H9 (cell line): ENCODE results near the gene ABHD16A. TPM values are rescaled to one million over a fixed set of nuclear protein-coding genes. Genes with fewer than 3 reads are reported as not detected.

Experiments used
- DNase-seq: peaks from one replicate; pipeline ENCODE4 v3.0.0-alpha.2; 2017
- H2AFZ ChIP-seq: one replicate; pipeline ENCODE4 v1.6.1; 2013; ENCODE audit warnings: mild to moderate bottlenecking, low read length, control low read depth, moderate library complexity
- H2AK5ac ChIP-seq: 2 replicates; pipeline ENCODE4 v1.6.1; 2013; ENCODE audit warnings: low read length, control low read depth, mixed read lengths; ENCODE audit not compliant: insufficient read length
- H2BK120ac ChIP-seq: one replicate; pipeline ENCODE4 v1.6.1; 2013; ENCODE audit warnings: low read depth, mild to moderate bottlenecking, low read length, control low read depth, inconsistent platforms; ENCODE audit not compliant: poor library complexity, severe bottlenecking
- H2BK12ac ChIP-seq: 2 replicates; pipeline ENCODE4 v1.6.1; 2013; ENCODE audit warnings: low read length, control low read depth, mixed read lengths, low read depth; ENCODE audit not compliant: insufficient read length
- H2BK15ac ChIP-seq: 2 replicates; pipeline ENCODE4 v1.6.1; 2013; ENCODE audit warnings: low read depth, low read length, control low read depth
- H2BK20ac ChIP-seq: one replicate; pipeline ENCODE4 v1.6.1; 2013; ENCODE audit warnings: low read depth, mild to moderate bottlenecking, low read length, control low read depth, inconsistent platforms; ENCODE audit not compliant: poor library complexity, severe bottlenecking
- H2BK5ac ChIP-seq: 2 replicates; pipeline ENCODE4 v1.6.1; 2013; ENCODE audit warnings: low read length, control low read depth, mixed read lengths; ENCODE audit not compliant: insufficient read length
- H3K14ac ChIP-seq: 2 replicates; pipeline ENCODE4 v1.6.1; 2013; ENCODE audit warnings: low read length, control low read depth; ENCODE audit not compliant: insufficient read depth
- H3K18ac ChIP-seq: 2 replicates; pipeline ENCODE4 v1.6.1; 2013; ENCODE audit warnings: low read depth, mild to moderate bottlenecking, mixed read lengths, low read length, control low read depth; ENCODE audit not compliant: insufficient read length
- H3K23ac ChIP-seq: 2 replicates; pipeline ENCODE4 v1.6.1; 2013; ENCODE audit warnings: low read length, control low read depth, mixed read lengths, low read depth; ENCODE audit not compliant: insufficient read length
- H3K23me2 ChIP-seq: 2 replicates; pipeline ENCODE4 v1.6.1; 2013; ENCODE audit warnings: low read depth, mild to moderate bottlenecking, mixed read lengths, low read length, control low read depth; ENCODE audit not compliant: insufficient read length, poor library complexity, severe bottlenecking
- H3K27ac ChIP-seq: 2 replicates; pipeline ENCODE4 v1.5.1; 2013; ENCODE audit warnings: low read length, control low read depth, mixed read lengths, low read depth; ENCODE audit not compliant: insufficient read length
- H3K27me3 ChIP-seq: 2 replicates; pipeline ENCODE4 v1.6.1; 2013; ENCODE audit warnings: low read length, control low read depth, inconsistent platforms; ENCODE audit not compliant: insufficient read depth
- H3K4ac ChIP-seq: 2 replicates; pipeline ENCODE4 v1.6.1; 2013; ENCODE audit warnings: low read depth, mild to moderate bottlenecking, control low read depth, inconsistent platforms, low read length, moderate library complexity
- H3K4me1 ChIP-seq: 2 replicates; pipeline ENCODE4 v1.6.1; 2013; ENCODE audit warnings: low read length, control low read depth, inconsistent platforms; ENCODE audit not compliant: insufficient read depth
- H3K4me2 ChIP-seq: 2 replicates; pipeline ENCODE4 v1.6.1; 2013; ENCODE audit warnings: low read length, control low read depth, mixed read lengths; ENCODE audit not compliant: insufficient read length, insufficient read depth
- H3K56ac ChIP-seq: 2 replicates; pipeline ENCODE4 v1.6.1; 2013; ENCODE audit warnings: low read depth, mild to moderate bottlenecking, mixed read lengths, low read length, control low read depth; ENCODE audit not compliant: insufficient read length
- H3K79me1 ChIP-seq: 2 replicates; pipeline ENCODE4 v1.6.1; 2013; ENCODE audit warnings: low read depth, mild to moderate bottlenecking, moderate library complexity, low read length, control low read depth, inconsistent platforms; ENCODE audit not compliant: insufficient read depth, poor library complexity, severe bottlenecking
- H3K79me2 ChIP-seq: 2 replicates; pipeline ENCODE4 v1.6.1; 2013; ENCODE audit warnings: low read length, control low read depth, inconsistent platforms; ENCODE audit not compliant: insufficient read depth
- H3K9ac ChIP-seq: 2 replicates; pipeline ENCODE4 v1.6.1; 2013; ENCODE audit warnings: low read length, control low read depth, mixed read lengths; ENCODE audit not compliant: insufficient read length; ENCODE audit errors: extremely low read depth
- H3K9me3 ChIP-seq: one replicate; pipeline ENCODE4 v1.6.1; 2013; ENCODE audit warnings: low read depth, low read length, inconsistent platforms; ENCODE audit not compliant: control insufficient read depth
- H3T11ph ChIP-seq: one replicate; pipeline ENCODE4 v1.6.1; 2013; ENCODE audit warnings: mild to moderate bottlenecking, low read length, control low read depth, inconsistent platforms
- H4K20me1 ChIP-seq: one replicate; pipeline ENCODE4 v1.6.1; 2013; ENCODE audit not compliant: control insufficient read depth, insufficient read length, insufficient read depth
- H4K5ac ChIP-seq: 2 replicates; pipeline ENCODE4 v1.6.1; 2013; ENCODE audit warnings: low read depth, mild to moderate bottlenecking, mixed read lengths, low read length, control low read depth; ENCODE audit not compliant: insufficient read length
- H4K8ac ChIP-seq: replicated peaks from 2 replicates; pipeline ENCODE4 v1.6.1; 2013; ENCODE audit warnings: low read length, control low read depth, mixed read lengths, low read depth; ENCODE audit not compliant: insufficient read length
- H4K91ac ChIP-seq: 2 replicates; pipeline ENCODE4 v1.6.1; 2013; ENCODE audit warnings: low read depth, mild to moderate bottlenecking, moderate library complexity, mixed read lengths, low read length, control low read depth; ENCODE audit not compliant: insufficient read length
- H3K27ac Mint-ChIP-seq, 3 experiments: 2 replicates in 2 of 3; 3 replicates in 1 of 3; pipeline ENCODE4 v1.8.0; 2020 to 2021; ENCODE audit warnings: mixed read lengths in 3 of 3, mild to moderate bottlenecking in 1 of 3, moderate library complexity in 1 of 3
- H3K27me3 Mint-ChIP-seq: 2 replicates; pipeline ENCODE4 v1.8.0; 2021; ENCODE audit warnings: low read depth, mild to moderate bottlenecking, moderate library complexity, mixed read lengths
- H3K36me3 Mint-ChIP-seq, 3 experiments: 2 replicates in 2 of 3; 3 replicates in 1 of 3; pipeline ENCODE4 v1.8.0; 2020 to 2021; ENCODE audit warnings: low read depth in 3 of 3, mixed read lengths in 3 of 3; ENCODE audit not compliant: insufficient read depth in 1 of 3
- H3K4me1 Mint-ChIP-seq, 2 experiments: 2 replicates each; pipeline ENCODE4 v1.8.0; 2020; ENCODE audit warnings: mixed read lengths in 2 of 2
- H3K4me3 Mint-ChIP-seq, 2 experiments: 2 replicates in 1 of 2; 3 replicates in 1 of 2; pipeline ENCODE4 v1.8.0; 2020 to 2021; ENCODE audit warnings: mild to moderate bottlenecking in 2 of 2, mixed read lengths in 2 of 2, moderate library complexity in 1 of 2
- H3K9me3 Mint-ChIP-seq, 2 experiments: 2 replicates in 1 of 2; 3 replicates in 1 of 2; pipeline ENCODE4 v1.8.0; 2020; ENCODE audit warnings: mild to moderate bottlenecking in 2 of 2, mixed read lengths in 2 of 2, moderate library complexity in 1 of 2
- CTCF ChIP-seq: fragments of 200-600 bp; sonication (generic); conservative IDR thresholded peaks from 3 replicates; pipeline ENCODE4 v1.8.0; 2021; ENCODE audit warnings: antibody characterized with exemption, mild to moderate bottlenecking
- WGBS: extraction: QIAGEN DNeasy Blood & Tissue Kit; methylation state at CpG from one replicate; pipeline ENCODE4 v1.1.7; 2013; ENCODE audit warnings: missing lambda C conversion rate, low lambda C conversion rate, mixed read lengths; ENCODE audit not compliant: insufficient read length; ENCODE audit errors: extremely low coverage; 5-methylcytosine and 5-hydroxymethylcytosine counted together
- total RNA-seq: library from RNA; stranded (reverse); gene quantifications from 2 replicates; pipeline ENCODE4 v1.2.1, GENCODE V29; 2021

Gene ABHD16A
- total RNA-seq, 1 experiment from 2014 or later: 34.4 TPM

- peaks cover 18 to 23% of the 10 kb centered on the region in 2 experiments for H3K4me1 Mint-ChIP-seq
- Histone ChIP-seq H3K27ac (no peak overlapping the region), H3K4ac (no peak overlapping the region), H2BK15ac (no peak overlapping the region), H3K23ac (no peak overlapping the region), H3K18ac (no peak overlapping the region), H2AK5ac (no peak overlapping the region), H3T11ph (no peak overlapping the region), H3K79me2 (no peaks in the 10 kb centered on the region), H4K91ac (no peak overlapping the region), H3K79me1 (no peaks in the 10 kb centered on the region), H3K23me2 (no peaks in the 10 kb centered on the region), H2BK20ac (no peak overlapping the region), H4K20me1 (no peaks in the 10 kb centered on the region), H3K14ac (no peak overlapping the region), H2BK12ac (no peak overlapping the region), H3K9me3 (no peaks in the 10 kb centered on the region), H2BK120ac (no peak overlapping the region), H3K27me3 (no peaks in the 10 kb centered on the region), H3K4me1 (no peaks in the 10 kb centered on the region; the same call in 1 of the 2 replicates), H4K8ac (no peak overlapping the region), H4K5ac (no peak overlapping the region), H3K56ac (no peak overlapping the region), H2AFZ (no peak overlapping the region), H2BK5ac (no peak overlapping the region), H3K4me2 (no peak overlapping the region), H3K9ac (no peak overlapping the region)
- no CpG with 5 or more reads among the region's 3 CpGs for WGBS
- no peak for DNase-seq
- peaks cover 9% of the 10 kb centered on the region for H3K27me3 Mint-ChIP-seq
- no peaks in the 10 kb centered on the region for H3K36me3 Mint-ChIP-seq
- no peak overlapping the region for H3K27ac Mint-ChIP-seq
- no peak overlapping the region for H3K4me3 Mint-ChIP-seq
- H3K9me3 Mint-ChIP-seq: no peaks in the 10 kb centered on the region
- no peak for TF ChIP-seq CTCF
Observed at GRCh38 chr6:31708224-31708623, 5.1 kb upstream of the ABHD16A start.
